SK-N-MC (cell line): ENCODE measurements around the gene GIPC2.

Experiments
- EZH2 ChIP-seq: fragments of 200-600 bp; sonication (generic); IDR thresholded peaks from one replicate; pipeline ENCODE4 v1.6.1; 2017; ENCODE audit warnings: antibody characterized with exemption
- FOXP2 ChIP-seq: optimal IDR thresholded peaks from 2 replicates; pipeline ENCODE3; 2011; ENCODE audit warnings: mild to moderate bottlenecking, moderate library complexity; ENCODE audit not compliant: insufficient read depth; ENCODE audit errors: extremely low read length, control extremely low read depth
- POLR2AphosphoS5 ChIP-seq: IDR thresholded peaks from 2 replicates; pipeline ENCODE4 v1.6.1; 2012; ENCODE audit warnings: mild to moderate bottlenecking, low read depth, low read length, borderline replicate concordance

GRCh38 chr1:78165816-78166215, 120.0 kb downstream of the GIPC2 start:
- TF ChIP-seq POLR2AphosphoS5 (no peak), EZH2 (no peak), FOXP2 (no peak)
